Effector CD8-positive, alpha-beta T cell (primary cell): Measurements from ENCODE around the gene DDX31.

Experiments
- DNase-seq: peaks from one replicate; lab custom pipeline; 2025; lab: John Stamatoyannopoulos, UW

DDX31 gene

DNA sequence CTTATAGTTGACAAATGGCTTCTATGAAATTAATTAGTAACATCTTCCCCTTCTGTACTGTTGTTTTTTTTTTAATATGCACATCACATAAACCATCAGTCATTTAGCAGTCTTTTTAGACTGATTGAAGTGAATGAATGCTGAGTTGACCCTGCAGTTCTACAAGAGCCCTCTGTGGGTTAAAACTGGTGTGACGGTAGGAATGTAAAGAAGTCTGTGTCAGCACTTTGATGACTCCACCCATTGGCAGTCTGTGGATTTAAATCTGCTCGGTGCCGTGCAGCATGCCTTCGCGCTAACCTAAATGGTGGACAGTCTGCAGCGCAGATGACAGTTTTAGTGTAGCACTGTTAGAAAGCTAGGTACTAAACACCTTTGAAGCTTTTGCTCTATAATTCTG, 3.6 kb upstream of the DDX31 start:
- no peak for DNase-seq

DNA sequence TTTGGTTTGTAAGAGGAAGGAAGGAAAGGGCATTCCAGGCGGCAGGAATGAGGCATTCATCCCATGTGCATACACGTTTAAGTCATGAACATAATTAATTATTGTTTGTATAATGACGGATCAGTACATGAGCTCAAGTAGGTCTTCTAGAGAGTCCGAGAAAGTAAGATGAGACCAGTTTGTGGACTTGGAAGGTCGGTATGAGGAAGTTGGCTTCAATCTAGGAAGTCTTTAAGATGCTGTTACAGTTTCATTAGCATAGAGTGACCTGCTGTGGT, 2.6 kb upstream of the DDX31 start:
- DNase-seq, result no peak

- DNase-seq, result no peak
These were observed 2.0 kb upstream of the DDX31 start for GRCh38 chr9:132671620-132672412.

DNA sequence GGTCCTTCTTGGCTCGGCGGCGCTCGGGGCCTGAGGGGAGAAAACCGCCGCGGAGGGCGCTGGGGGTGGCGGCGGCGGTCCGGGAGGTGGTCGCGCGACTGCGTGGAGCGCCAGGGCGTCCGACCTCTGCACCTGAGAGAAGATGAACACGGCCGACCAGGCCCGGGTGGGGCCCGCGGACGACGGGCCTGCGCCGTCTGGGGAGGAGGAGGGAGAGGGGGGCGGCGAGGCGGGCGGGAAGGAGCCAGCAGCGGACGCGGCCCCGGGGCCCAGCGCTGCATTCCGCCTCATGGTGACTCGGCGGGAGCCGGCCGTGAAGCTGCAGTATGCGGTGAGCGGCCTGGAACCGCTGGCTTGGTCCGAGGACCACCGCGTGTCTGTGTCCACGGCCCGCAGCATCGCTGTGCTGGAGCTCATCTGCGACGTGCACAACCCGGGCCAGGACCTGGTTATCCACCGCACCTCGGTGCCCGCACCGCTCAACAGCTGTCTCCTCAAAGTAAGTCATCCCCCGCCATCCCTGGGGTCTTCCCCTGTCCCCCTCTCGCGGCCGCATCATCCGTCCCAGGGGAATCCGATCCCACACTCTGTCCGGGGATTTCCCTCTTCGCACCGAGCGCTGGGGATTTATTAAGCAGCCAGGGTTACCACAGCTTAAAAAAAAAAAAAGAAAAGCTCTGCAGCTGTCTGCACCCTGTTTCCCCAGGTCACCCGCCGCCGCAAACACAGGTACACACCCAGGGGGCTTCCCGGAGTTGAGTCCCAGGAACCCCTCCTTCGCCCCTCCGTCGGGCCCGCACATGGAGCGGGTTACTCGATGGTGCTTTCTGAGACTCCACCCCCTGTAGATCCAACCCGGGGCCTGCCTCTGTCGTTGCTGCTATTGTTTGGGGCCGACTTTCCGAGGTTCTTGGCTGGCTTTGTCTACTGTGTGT, 941 bp upstream of the DDX31 start, which contains the start of gene GTF3C4:
TSS of gene GTF3C4 (plus strand) at position 8 of the 935 bp plus-strand sequence. CDS start at position 143, 135 bp downstream.
- DNase-seq, result peak; percentile 51

GRCh38 chr9:132669319-132669697, 475 bp downstream of the DDX31 start:
- DNase-seq, result no peak

- no peak for DNase-seq
These were observed 5.9 kb downstream of the DDX31 start for GRCh38 chr9:132663851-132664250.

- no peak for DNase-seq
These were observed 6.7 kb downstream of the DDX31 start for GRCh38 chr9:132663117-132663516.

DNA sequence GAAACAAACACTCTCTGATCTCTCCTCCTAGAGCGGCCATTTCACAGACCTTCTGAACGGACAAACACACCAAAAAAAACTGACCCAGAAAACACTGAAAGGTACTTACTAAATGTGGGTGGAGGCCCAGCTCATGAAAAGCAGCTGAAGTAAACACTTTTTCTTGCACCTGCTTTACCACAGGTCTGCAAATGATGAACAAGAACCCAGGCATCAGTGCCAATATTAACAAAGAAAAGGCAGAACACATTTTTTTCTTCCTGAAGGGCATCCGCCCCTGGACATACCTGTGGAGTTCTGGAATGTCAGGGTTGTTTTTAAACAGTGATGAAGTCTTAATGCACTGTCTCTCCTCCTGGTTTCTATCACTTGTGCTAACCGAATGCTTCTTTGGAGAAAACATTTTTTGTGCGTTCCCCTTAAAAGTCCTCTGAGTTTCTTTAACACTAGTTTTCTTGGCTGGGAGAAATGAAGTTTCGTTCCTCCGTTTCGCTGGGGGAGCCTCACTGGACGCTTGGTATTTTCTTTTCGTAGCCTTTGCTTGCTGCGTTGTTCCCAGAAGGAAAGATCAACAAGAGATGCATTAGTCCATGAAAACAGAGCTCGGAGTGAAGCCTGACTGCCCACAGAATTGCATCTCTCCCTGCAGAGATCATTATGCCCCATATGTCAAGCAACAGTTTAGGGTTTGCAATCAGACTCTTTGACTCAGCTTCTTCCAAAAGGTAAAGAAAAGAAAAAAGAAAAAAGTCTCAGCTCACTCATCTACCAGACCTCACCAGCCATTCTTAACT, 7.4 kb downstream of the DDX31 start:
- DNase-seq, result no peak

DNA sequence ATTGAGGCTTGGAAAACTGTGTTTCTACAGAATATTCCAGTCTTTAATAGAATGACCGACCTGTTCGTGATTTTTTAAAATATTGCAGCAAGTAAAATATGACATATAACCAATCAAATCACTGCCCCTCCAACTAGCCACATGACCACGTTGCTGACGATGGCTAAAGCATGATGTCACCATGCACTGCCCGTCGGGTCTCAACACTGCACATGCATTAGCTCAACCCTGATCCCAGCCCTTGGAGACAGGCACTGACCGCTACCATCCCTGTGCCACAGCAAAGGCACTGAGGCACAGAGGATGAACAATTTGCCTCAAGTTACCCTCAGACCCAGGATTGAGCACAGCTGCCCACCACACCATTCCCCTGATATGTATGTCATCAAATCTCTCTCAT, 13.5 kb downstream of the DDX31 start:
- DNase-seq, result no peak

DNA sequence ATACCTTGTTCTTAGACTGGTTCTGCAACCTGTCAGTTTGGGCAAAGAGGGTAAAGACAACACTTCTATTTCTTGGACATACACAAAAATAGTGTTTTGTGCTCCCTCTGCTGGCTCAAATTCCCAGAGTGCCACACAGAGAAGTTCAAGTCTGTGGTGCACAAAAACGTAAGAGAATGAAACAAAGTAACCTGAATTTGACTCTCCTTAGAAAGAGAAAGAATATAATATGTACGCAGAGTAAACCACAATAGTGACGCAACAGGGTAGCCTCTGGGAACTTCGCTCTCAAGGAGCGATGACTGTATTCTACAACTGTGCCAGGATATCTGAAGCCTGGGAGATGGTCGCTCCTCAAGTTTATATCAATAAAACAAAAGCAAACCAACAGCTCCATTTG, 18.5 kb downstream of the DDX31 start:
- DNase-seq, result no peak

DNA sequence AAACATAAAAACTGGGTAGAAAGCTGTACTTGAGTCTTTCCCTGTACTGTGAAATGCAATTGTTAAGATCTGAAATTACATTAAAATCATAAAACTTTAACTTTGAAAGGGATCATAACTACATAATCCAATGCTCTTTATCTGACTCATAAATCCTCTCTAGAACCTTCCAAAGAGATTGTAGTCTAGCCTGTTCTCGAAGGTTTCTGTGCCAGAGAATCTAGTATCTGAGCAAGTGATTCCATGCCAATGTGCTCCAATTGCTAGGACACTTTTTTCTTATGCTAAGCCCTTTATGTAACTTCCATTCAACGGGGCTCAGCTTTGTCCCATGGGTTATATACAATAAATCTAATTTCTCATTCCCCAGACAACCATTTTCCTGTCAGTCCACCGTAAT, 21.1 kb downstream of the DDX31 start:
- DNase-seq, result no peak

DNA sequence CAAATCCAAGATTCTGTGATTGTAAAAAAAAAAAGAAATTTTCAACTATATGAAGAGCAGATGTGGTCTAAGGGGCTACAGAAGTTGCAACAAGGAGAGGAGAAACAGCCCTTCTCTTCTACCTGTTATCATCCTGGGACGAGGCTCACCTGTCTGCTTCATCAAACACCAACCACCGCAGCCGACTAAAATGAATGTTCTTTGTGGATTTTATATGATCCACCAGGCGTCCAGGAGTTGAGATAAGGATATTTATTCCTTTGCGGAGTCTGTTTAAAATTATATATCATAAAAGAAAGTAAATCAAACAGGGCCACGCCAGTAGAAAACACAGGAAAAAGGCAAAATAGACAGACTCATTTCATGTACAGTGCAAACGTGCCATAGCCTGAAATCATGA, 21.5 kb downstream of the DDX31 start:
- no peak for DNase-seq

- DNase-seq, result no peak
These were observed 22.0 kb downstream of the DDX31 start for GRCh38 chr9:132647806-132648205.

- DNase-seq, result no peak
These were observed 22.4 kb downstream of the DDX31 start for GRCh38 chr9:132647355-132647754.

DNA sequence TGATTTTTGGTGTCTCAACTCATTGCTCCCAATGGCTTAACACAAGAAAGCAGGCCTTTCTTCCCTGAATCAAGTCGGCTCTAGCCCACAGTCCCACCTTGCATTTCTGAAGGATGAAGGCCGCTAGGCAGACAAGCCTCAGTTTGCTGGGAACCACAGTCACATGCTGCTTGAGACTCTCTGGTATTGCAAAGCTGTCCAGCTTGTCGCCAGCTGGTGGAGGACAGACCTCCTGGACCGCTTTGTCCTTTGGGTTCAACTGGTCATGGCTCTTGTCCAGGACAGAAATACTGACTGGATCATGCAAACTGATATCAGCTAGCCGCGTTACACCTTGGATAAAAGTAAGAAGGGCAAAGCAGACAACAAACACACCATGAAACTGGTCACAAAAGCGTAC, 23.1 kb downstream of the DDX31 start:
- DNase-seq, result no peak

DNA sequence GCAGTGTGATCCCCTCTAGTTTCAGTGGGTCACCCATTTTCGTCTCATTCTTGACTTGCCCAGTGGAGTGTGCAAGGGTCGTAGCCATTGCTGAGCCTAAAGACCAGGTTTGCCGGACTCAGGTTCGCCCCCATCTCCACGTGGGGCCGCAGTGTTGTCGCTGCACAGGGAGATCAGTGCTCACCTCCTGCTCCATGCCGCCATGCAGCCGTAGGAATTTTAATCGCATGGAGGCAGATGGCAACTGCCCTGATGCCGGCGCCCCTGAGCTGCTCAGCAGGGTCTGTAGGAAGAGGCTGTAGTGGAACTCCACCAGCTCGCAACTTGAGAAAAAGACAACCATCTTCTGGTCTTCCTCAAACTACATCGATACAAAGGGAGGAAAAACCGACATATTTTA, 24.1 kb downstream of the DDX31 start:
- no peak for DNase-seq

- DNase-seq, result no peak
These were observed 24.5 kb downstream of the DDX31 start for GRCh38 chr9:132645306-132645705.

GRCh38 chr9:132644251-132644650, 25.5 kb downstream of the DDX31 start:
- no peak for DNase-seq

GRCh38 chr9:132641216-132641615, 28.6 kb downstream of the DDX31 start:
- no peak for DNase-seq

- no peak for DNase-seq
These were observed 30.5 kb downstream of the DDX31 start for GRCh38 chr9:132639322-132639721.

- no peak for DNase-seq
These were observed 31.5 kb downstream of the DDX31 start for GRCh38 chr9:132638240-132638639.

DNA sequence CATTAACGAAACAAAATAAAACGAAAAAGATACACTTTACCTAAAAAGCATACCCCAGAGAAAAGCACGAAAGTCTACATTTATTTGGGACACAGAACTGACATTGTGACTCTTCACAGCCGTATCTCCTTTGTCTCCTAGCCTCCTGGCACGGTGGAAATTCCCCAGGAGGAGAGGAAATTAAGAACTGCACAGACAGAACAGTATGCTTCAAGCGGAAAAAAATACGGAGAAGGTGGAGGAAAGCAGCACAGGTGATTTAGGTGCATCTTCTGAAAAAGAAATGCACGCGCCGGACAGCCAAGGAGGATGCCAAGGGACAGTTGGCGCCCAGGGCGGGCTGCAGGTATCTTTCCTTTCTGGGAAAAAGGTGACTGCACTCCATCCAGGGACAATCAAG, 32.0 kb downstream of the DDX31 start:
- no peak for DNase-seq
